K562 (cell line): ENCODE data around the gene HINT3. TPM values are rescaled to one million over a fixed set of nuclear protein-coding genes. Genes with fewer than 3 reads are reported as not detected.
A peak's percentile ranks its signal among the peaks of the same experiment; 100 is the strongest.

ENCODE experiments used
- ATF1 ChIP-seq, 2 experiments: fragments of 450-650 bp in 1 of 2; IDR thresholded peaks; 2 replicates each; pipeline ENCODE4 v1.6.1; 2016; ENCODE audit warnings: missing compliant biosample characterization in 1 of 2, missing genetic modification characterization in 1 of 2
- FOXK1 ChIP-seq: sonication (generic); formaldehyde crosslinking; IDR thresholded peaks from 2 replicates; pipeline ENCODE4 v1.8.0; 2022; ENCODE audit warnings: missing genetic modification reagents, mild to moderate bottlenecking, borderline replicate concordance
- LARP7 ChIP-seq: fragments of 450-650 bp; IDR thresholded peaks from 2 replicates; pipeline ENCODE4 v1.6.1; 2016
- MEF2D ChIP-seq: conservative IDR thresholded peaks from 2 replicates; pipeline ENCODE4 v1.6.1; 2016; ENCODE audit warnings: low read depth, missing genetic modification characterization, missing compliant biosample characterization
- MGA ChIP-seq: fragments of 450-650 bp; IDR thresholded peaks from 2 replicates; pipeline ENCODE4 v1.6.1; 2016; ENCODE audit warnings: mild to moderate bottlenecking, moderate library complexity
- RCOR1 ChIP-seq, 2 experiments: IDR thresholded peaks; 2 replicates each; pipeline ENCODE4 v1.6.1; 2012; ENCODE audit warnings: low read depth in 2 of 2, low read length in 2 of 2, borderline replicate concordance in 1 of 2, improper control_type of control experiment in 1 of 2
- RREB1 ChIP-seq: fragments of 250-450 bp; sonication (Bioruptor Pico); IDR thresholded peaks from 2 replicates; pipeline ENCODE4 v1.4.0; 2020
- TAF15 ChIP-seq: fragments of 200-400 bp; formaldehyde crosslinking; IDR thresholded peaks from 2 replicates; pipeline ENCODE4 v1.6.1; 2017; ENCODE audit warnings: mild to moderate bottlenecking, low read depth, low read length, moderate library complexity
- ZNF696 ChIP-seq: fragments of 250-450 bp; sonication (Bioruptor Pico); conservative IDR thresholded peaks from 2 replicates; pipeline ENCODE4 v1.4.0; 2020; ENCODE audit warnings: mild to moderate bottlenecking, moderate library complexity
- polyA plus RNA-seq, 8 experiments: library from polyadenylated mRNA; depleted of rRNA in 4 of 8; stranded (reverse) in 5 of 8; unstranded in 3 of 8; fragments of >200 nt; fragmentation: Nextera tagmentation in 2 of 8; fragmentation: Illumina TruSeq in 1 of 8; extraction: Ambion mirVana in 2 of 8; extraction: Trizol in 1 of 8; gene quantifications; 2 replicates each; pipeline versions ENCODE4 v1.2.1 to v1.2.3, GENCODE V29; 2011 to 2014; ENCODE audit warnings: inconsistent platforms in 1 of 8, missing spikeins in 1 of 8
- total RNA-seq, 7 experiments: library from RNA; depleted of rRNA in 6 of 7; stranded (reverse); fragments of >200 nt in 6 of 7; fragmentation: Illumina TruSeq in 2 of 7; extraction: Trizol in 2 of 7; gene quantifications; 2 replicates each; pipeline versions ENCODE4 v1.2.1 to v1.2.3, GENCODE V29; 2011 to 2021; ENCODE audit warnings: low replicate concordance in 1 of 7

The HINT3 gene
- total and polyA plus RNA-seq, 9 of the 15 experiments (the other 6 are each of a cell fraction or from before 2014, with no cell fraction given) = 1.4 to 16.6 (median 10.8) TPM

- peak; percentile 74 for TF ChIP-seq MGA
- TF ChIP-seq ATF1 (CRISPR knock-in tag; IDR thresholded peaks at IDR 0.05) = peak; percentile 95
- peak; percentile 99 for TF ChIP-seq ATF1 (tag; IDR thresholded peaks at IDR 0.05)
- TF ChIP-seq RCOR1 (IDR thresholded peaks at IDR 0.05; ENCODE audit: borderline replicate concordance in 1 of 2, low read depth in 2 of 2, low read length in 2 of 2) = peak in 1 of 2 experiments; percentile 75; a peak in 1 of 4 replicates
- TF ChIP-seq ZNF696 (CRISPR knock-in tag) = no peak
- no peak; the same call in 1 of the 2 replicates for TF ChIP-seq RREB1
- TF ChIP-seq LARP7 = no peak
- TF ChIP-seq TAF15 = no peak
- TF ChIP-seq FOXK1 (CRISPR knock-in tag) = no peak; the same call in 1 of the 2 replicates
- no peak for TF ChIP-seq MEF2D
Observed at GRCh38 chr6:125956506-125957390, at the start of gene HINT3 (continued).
